ENCODE results near the gene WWOX. TPM values are rescaled to one million over a fixed set of nuclear protein-coding genes. Genes with fewer than 3 reads are reported as not detected.

WWOX gene
- total and polyA plus RNA-seq, 2 of the 13 experiments (the other 11 are each of a cell fraction or from before 2014, with no cell fraction given): 9.1 to 37.4 TPM

- 0% methylated on average over 1 of the region's 1 CpG for WGBS (ENCODE audit: low lambda C conversion rate)
- H3K9ac ChIP-seq (ENCODE audit: insufficient read depth, low read depth, low read length): no peak overlapping the region
- no peak for FAIRE-seq
- no peak for DNase-seq (ENCODE audit: low spot score)
- POLR2A ChIA-PET: no interaction called here
- H3K4me1 ChIP-seq (ENCODE audit: insufficient read depth, low read length): no peaks in the 10 kb centered on the region
- intact Hi-C loops (cut with micrococcal nuclease; ENCODE audit: unreplicated experiment) (no loop called here), in situ Hi-C loops (cut with HindIII; ENCODE audit: extremely low pct_ligation_motif_present, low pct_unique_long_range_greater_than_20kb) (no loop called here)
- H3K27me3 ChIP-seq (ENCODE audit: control insufficient read depth in 1 of 2, insufficient read depth in 2 of 2, low read length in 2 of 2): peaks cover 0 to 2% of the 10 kb centered on the region in 2 experiments; a peak in 2 of 5 replicates
- no peaks in the 10 kb centered on the region for H3K36me3 ChIP-seq (replicated peaks in 1 of 2; ENCODE audit: control insufficient read depth in 1 of 2, insufficient read depth in 2 of 2, low read length in 2 of 2)
- no peak overlapping the region for H2AFZ ChIP-seq (ENCODE audit: low read length)
- H3K27ac ChIP-seq (ENCODE audit: extremely low read length, insufficient read depth, low read length): no peak overlapping the region
- no peak overlapping the region for H3K4me3 ChIP-seq (replicated peaks in 1 of 3; ENCODE audit: insufficient read depth in 1 of 3, low read depth in 2 of 3, low read length in 3 of 3)
- no peaks in the 10 kb centered on the region for H4K20me1 ChIP-seq (ENCODE audit: insufficient read depth, low read length)
- CTCF ChIA-PET (ENCODE audit: low intra/inter-chr PET ratio, low total read pairs): no interaction called here
- no peaks in the 10 kb centered on the region for H3K79me2 ChIP-seq (ENCODE audit: insufficient read depth, low read length)
- no TSS peak for BruUV-seq (replicated peaks)
- ATAC-seq: no peak
- H3K9me3 ChIP-seq (ENCODE audit: low read length): no peaks in the 10 kb centered on the region
- H3K4me2 ChIP-seq (ENCODE audit: low read depth, low read length): no peak overlapping the region
- TF ChIP-seq SOX5 (CRISPR knock-in tag; IDR thresholded peaks at IDR 0.05; ENCODE audit: borderline replicate concordance) (no peak), ZNF33A (CRISPR knock-in tag; IDR thresholded peaks at IDR 0.05; ENCODE audit: borderline replicate concordance) (no peak)
These were observed 1057.3 kb downstream of the WWOX start for GRCh38 chr16:79156761-79157160.

- Histone ChIP-seq H3K36me3 (replicated peaks in 1 of 2; ENCODE audit: control insufficient read depth in 1 of 2, insufficient read depth in 2 of 2, low read length in 2 of 2) (no peaks in the 10 kb centered on the region), H3K4me1 (ENCODE audit: insufficient read depth, low read length) (no peaks in the 10 kb centered on the region; the same call in 1 of the 2 replicates), H3K27me3 (ENCODE audit: control insufficient read depth in 1 of 2, insufficient read depth in 2 of 2, low read length in 2 of 2) (peaks cover 0 to 2% of the 10 kb centered on the region in 2 experiments; a peak in 2 of 5 replicates), H3K27ac (ENCODE audit: extremely low read length, insufficient read depth, low read length) (no peak overlapping the region), H2AFZ (ENCODE audit: low read length) (no peak overlapping the region), H3K4me2 (ENCODE audit: low read depth, low read length) (no peak overlapping the region), H3K9me3 (ENCODE audit: low read length) (no peaks in the 10 kb centered on the region), H4K20me1 (ENCODE audit: insufficient read depth, low read length) (no peaks in the 10 kb centered on the region), H3K79me2 (ENCODE audit: insufficient read depth, low read length) (no peaks in the 10 kb centered on the region), H3K4me3 (replicated peaks in 1 of 3; ENCODE audit: insufficient read depth in 1 of 3, low read depth in 2 of 3, low read length in 3 of 3) (no peak overlapping the region), H3K9ac (ENCODE audit: insufficient read depth, low read depth, low read length) (no peak overlapping the region)
- POLR2A ChIA-PET: no interaction called here
- CTCF ChIA-PET (ENCODE audit: low intra/inter-chr PET ratio, low total read pairs): no interaction called here
- DNase-seq (ENCODE audit: low spot score) (no peak), FAIRE-seq (no peak), ATAC-seq (no peak)
- intact Hi-C loops (cut with micrococcal nuclease; ENCODE audit: unreplicated experiment): no loop called here
- no peak for TF ChIP-seq GPN1 (CRISPR knock-in tag; IDR thresholded peaks at IDR 0.05; ENCODE audit: borderline replicate concordance)
- no peak for TF ChIP-seq KLF15 (CRISPR knock-in tag; IDR thresholded peaks at IDR 0.05; ENCODE audit: borderline replicate concordance)
- no peak for TF ChIP-seq SOX5 (CRISPR knock-in tag; IDR thresholded peaks at IDR 0.05; ENCODE audit: borderline replicate concordance)
- TF ChIP-seq HNRNPLL (IDR thresholded peaks at IDR 0.05; ENCODE audit: low read depth, low read length, poor library complexity, severe bottlenecking): no peak
- no peak for TF ChIP-seq RERE (CRISPR knock-in tag; IDR thresholded peaks at IDR 0.05; ENCODE audit: low read depth)
- no peak for TF ChIP-seq ZNF839 (CRISPR knock-in tag; IDR thresholded peaks at IDR 0.05; ENCODE audit: borderline replicate concordance)
- TF ChIP-seq ZNF777 (CRISPR knock-in tag; IDR thresholded peaks at IDR 0.05): no peak
- no peak for TF ChIP-seq ZFYVE20 (CRISPR knock-in tag; IDR thresholded peaks at IDR 0.05; ENCODE audit: borderline replicate concordance, low read depth)
- in situ Hi-C loops (cut with HindIII; ENCODE audit: extremely low pct_ligation_motif_present, low pct_unique_long_range_greater_than_20kb): no loop called here
- 50% methylated on average over 6 of the region's 6 CpGs for WGBS (ENCODE audit: low lambda C conversion rate)
- no TSS peak for BruUV-seq (replicated peaks)
These were observed 1058.9 kb downstream of the WWOX start for GRCh38 chr16:79158337-79158736.
